HG03457 (cell line): ENCODE results near the gene CYP4F22.
"Not testable (repeated sequence)": the region's sequence is repeated elsewhere in the genome, so short reads cannot be mapped to it uniquely, and the experiment has no call there.

Experiments used
- ATAC-seq: cut with Tn5 transposase; IDR thresholded peaks from one replicate; pipeline ENCODE4 v1.9.1; 2021; ENCODE audit warnings: moderate number of reproducible peaks; ENCODE audit not compliant: unreplicated experiment

Gene CYP4F22

GRCh38 chr19:15508035-15508710 is at the start of gene CYP4F22:
Gene CYP4F22, plus strand, starts transcription at chr19:15508525. Its CDS starts 16,812 bp downstream, at chr19:15525337.
- ATAC-seq = no peak

GRCh38 chr19:15461694-15462093 is 46.6 kb upstream of the CYP4F22 start:
- ATAC-seq = no peak

DNA sequence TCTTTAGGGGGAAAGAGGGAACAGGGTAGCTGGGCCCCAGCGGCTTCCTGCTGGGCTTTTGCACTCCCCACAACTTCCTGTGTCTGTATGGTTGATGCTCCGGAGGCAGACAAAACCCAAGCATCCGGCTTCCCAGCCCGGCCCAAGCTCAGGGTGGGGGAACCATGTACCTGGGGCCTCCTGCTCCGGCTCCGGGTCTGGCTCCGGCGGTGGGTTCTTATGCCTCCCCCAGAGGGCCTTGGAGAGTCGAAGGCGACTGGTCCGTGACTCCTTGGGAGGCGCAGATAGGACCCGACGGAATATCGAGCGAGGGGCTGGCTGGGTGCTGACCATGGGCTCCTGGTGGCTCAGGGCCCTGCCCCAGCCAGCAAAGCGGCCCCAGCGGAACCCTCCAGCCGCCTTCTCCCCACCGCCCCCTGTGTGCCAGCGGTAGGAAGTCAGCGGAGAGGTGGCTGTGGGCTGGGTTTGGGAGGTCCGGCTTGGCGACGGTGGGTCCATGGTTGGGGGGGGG is 44.4 kb upstream of the CYP4F22 start:
- no peak for ATAC-seq

DNA sequence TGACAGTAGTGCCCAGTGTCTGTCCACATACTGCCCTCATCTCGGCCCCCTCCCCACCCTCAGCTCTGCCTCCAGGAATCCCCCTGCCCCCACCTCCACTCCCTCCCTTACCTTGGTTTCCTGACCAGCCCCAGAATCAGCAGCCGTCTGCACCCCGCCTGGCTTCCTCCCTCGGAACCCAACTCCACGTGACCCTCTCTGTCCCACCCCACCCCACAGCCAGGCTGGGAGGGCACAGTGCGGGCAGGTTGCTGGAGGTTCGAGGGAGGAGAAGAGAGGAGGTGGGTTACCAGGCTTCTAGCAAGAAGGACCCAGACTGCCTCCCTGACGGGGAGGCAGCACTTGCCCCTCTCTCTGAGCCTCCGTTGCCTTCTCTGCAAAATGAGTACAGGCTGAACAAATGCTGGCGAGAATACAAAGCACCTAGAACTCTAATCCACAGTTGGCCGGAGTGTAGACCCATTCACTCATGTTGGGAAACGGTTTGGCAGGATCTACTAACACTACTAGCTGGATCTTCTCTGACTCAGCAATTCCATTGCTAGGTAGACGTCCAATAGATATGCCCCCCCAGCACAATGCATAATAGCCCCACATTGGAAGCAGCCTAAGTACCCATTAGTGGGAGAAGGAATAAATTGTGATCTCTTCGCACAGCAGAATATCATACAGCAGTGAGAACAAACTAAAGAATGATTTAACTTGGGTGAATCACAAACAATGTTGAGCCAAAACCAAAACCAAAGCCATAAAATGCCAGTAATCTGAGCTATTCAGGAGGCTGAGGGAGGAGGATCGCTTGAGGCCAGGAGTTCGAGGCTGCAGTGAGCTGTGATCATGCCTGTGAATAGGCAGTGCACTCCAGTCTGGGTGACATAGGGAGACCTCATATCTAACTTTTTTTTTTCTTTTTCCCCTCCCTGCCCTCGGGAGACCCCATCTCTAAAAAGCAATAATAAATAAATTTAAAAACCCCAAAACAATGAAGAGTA is 43.6 kb upstream of the CYP4F22 start, which contains the start of gene RASAL3:
Gene RASAL3 (minus strand): TSS at position 151 of the 992 bp plus-strand sequence. CDS start 186 bp downstream, outside the sequence.
- no peak for ATAC-seq

DNA sequence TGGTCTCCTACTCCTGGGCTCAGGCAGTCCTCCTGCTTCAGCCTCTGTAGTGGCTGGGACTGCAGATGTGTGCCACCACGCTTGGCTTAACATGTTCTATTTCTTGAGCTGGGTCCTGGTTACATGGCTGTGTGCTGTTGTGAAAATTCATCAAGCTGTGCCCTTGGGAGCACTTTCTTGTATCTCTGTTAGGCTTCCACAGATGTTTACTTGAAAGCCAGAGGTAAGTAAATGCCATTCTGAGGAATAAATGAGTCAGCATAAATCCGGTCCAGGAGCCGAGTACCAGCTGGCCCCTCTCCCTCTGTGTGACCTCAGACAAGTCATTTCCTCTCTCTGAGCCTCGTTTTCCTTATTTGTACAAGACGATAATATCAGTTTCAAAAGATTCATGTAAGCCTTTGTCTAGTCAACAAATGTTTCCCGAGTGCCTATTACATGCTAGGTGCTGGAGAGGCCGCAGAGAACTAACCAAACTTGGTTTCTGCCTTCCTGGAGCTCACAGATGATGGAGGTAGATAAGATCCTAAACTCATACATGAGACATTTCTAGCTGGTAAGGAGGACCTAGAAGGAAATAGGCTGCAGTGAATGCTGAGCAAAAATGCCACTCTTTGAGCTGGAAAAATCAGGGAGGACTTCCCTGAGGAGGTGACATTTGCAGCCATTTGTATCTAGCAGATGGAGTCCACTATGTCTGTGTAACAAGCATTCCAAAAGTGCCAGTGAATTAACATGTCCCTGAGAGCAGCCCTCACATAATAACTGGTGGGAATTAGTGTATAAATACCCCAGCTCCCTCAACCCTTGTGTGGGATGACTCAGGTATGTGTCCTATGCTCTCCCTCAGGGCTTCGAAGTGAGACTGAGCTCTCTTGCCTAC is 41.2 kb upstream of the CYP4F22 start:
- no peak for ATAC-seq

GRCh38 chr19:15467734-15468214 is 40.6 kb upstream of the CYP4F22 start:
- no peak for ATAC-seq

DNA sequence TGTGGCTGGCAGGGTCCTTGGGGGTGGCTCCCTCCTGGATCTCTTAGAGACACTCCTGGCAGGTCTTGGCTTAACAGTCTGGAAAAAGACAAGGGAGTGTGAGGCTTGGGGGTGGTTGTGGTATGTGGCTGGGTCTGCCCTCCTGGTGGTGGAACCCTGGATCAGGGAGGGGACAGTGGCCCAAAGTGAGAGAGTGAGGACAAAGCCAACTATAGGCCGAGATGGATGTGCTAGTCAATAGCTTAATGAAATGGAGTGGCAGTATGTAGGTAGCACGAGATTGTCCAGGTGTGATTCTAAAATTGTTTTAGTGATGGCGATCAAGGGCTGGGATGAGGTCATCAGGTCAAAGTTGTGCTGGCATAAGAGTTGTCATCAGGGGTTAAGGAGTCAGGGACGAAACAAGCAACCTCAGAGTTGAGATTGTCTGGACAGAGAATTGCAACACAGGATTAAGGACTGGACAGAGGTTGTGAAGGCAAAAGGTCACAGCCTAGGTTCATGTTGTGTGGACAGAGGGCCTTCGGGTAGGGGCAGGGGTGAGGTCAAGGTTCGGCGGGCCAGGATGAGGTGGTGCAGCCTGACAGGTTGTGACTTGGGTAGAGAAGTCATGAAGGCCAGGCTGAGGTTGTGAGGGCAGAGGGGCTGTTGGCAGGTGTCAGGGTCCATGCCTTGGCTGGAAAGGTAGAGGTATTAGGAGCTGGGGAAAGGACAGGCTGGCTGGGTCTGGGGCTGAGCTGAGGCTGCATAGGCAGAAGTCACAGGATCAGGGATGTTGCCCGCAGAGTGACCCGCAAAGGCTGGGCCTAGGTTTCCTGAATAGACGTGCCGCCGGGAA is 39.4 kb upstream of the CYP4F22 start:
- ATAC-seq = no peak

DNA sequence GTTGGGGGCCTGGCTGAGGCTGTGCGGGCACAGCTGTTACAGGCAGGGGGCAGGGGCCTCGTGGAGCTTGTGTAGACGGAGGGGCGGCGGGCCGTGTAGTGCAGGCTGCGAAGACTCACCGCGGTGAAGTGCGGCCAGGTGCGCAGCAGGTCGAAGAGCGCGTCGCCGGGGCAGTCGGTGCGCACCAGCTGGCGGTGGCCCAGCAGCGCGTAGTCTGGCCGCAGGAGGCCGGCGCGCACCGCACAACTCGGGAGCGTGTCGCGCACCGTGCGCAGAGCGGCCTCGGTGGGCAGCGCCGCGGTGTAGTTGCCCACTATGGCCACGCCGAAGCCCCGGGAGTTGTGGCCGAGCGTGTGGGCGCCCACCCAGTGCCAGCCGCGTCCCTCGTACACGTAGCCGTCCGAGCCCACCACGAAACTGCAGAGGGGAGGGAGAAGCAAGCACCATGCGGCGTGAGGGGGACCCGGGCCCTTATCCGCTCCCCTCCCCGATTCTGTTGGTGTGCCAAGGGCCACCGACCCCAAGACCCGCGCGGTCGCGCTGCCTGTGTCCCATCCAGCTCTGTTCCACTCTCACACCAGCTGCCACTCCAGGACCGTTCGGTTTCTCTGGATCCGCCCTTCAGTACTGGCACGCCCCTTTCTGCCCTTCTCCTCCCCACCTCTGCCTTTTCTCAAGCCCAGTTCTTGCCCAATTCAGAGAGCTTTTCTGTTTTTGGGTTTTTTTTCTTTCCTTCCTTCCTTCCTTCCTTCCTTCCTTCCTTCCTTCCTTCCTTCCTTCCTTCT is 38.6 kb upstream of the CYP4F22 start:
- ATAC-seq = no peak

DNA sequence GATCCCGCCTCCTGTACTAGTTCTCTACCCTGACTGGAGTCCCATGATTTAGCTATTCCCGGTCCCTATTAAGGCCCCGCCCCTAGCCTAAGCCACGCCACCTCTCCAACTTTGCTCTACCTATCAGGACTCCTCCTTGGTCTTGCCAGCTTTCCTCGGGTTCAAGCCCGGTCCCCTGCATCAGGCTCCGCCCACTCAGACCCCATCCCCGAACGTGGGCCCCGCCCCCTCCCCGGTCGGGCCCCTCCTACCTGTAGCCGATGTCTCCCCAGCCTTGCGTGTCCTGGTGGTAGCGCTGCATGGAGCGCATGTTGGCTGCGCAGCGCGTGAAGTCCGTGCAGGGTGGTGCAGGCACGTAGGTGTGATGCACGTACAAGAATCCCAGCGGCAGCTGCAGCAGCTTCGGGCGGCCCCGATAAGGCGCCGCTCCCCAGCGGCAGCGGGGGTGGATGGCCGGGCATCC is 36.7 kb upstream of the CYP4F22 start:
- no peak for ATAC-seq

GRCh38 chr19:15473821-15474220 is 34.5 kb upstream of the CYP4F22 start:
- ATAC-seq = not testable (repeated sequence)

DNA sequence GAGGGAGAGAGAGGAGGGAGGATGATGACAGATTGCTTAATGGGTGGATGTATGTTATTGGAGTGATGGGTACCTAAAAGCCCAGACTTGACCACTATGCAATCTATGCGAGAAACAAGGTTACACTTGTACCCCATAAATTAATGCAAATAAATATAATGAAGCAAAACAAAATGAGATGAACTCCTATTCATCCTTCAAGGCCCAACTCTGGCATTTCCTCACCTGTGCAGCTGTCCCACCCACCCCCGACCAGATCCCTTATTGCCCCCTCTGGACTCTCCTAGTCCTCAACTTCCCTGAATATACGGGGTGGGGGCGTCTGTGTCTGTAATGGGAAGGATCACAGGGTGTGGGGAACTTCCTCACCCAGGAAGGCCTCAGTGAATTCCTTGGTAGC is 33.2 kb upstream of the CYP4F22 start:
- ATAC-seq = no peak

DNA sequence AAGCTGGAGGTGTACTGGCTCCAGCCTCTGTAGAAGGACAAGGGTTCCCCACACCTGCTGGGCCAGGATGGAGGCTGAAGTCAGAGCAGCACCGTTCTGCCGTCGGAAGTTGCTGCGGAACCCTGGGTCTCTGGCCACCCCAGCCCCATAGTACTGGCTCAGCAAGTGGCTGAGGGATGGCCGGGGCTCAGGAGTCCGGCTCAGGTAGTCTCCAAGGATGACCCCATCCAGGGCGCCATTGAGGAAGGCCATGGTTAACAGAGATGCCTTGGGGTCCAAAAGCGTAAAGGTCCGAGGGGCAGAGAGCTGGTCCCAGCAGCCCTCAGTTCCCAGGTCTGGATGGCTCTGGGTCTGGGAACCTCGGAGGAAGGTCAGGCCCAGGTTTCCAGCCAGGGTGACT is 32.7 kb upstream of the CYP4F22 start:
- ATAC-seq = no peak

GRCh38 chr19:15476325-15476724 is 32.0 kb upstream of the CYP4F22 start:
- no peak for ATAC-seq

DNA sequence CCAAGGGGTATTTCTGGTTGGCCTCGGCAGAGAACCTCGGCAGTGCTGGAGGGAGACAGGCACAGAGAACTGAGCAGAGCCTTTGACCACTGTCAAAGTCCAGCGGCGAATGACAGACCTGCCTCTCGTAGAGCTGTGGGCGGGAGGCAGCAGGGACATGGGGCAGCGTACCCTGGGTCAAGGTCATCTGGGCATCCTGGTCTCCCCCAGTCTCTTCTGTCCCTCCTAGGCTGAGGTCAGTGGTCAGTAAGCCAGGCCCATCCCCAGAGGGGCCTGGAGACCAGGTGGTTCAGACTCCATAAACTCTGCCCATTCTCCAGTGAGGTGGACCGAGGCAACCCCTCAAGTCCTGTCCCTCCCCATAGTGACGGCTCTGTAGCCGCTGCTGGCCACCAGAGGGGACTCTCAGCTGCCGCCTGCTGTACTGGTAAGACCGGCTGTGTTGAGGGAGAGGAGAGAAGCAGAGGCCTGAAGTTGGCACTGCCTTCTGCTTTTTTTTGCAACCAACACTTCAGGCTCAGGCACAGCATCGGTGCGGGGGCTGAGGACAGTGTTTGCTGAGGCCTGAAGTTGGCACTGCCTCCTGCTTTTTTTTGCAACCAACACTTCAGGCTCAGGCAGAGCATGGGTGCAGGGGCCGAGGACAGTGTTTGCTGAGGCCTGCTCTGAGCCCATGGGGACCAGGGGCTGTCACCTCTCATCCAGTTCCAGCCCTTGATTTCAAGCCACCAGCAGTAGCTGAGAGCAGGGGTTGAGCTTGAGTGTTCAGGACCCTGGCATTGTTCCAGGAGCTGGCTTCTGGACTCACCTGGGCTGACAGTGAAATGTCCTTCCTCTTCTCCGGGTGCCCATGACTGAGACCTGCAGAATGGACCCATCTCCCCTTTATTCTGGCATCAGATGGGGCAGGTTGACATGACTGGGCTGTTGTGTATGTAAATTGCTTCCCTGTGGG is 28.7 kb upstream of the CYP4F22 start, which contains the start of gene PGLYRP2:
Gene PGLYRP2 (minus strand): TSS at position 111 of the 955 bp plus-strand sequence. CDS start 130 bp downstream, outside the sequence.
- no peak for ATAC-seq

DNA sequence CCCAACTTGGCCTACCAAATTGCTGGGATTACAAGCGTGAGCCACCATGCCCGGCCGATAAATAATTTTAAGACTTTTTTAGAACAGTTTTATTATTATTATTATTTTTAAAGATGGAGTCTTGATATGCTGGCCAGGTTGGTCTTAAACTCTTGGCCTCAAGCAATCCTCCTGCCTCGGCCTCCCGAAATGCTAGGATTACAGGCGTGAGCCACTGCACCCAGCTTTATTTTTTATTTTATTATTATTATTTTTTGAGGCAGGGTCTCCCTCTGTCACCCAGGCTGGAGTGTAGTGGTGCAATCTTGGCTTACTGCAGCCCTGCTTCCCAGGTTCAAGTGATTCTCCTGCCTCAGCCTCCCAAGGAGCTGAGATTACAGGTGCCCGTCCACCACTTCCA is 27.3 kb upstream of the CYP4F22 start:
- not testable (repeated sequence) for ATAC-seq

GRCh38 chr19:15485768-15486167 is 22.6 kb upstream of the CYP4F22 start:
- not testable (repeated sequence) for ATAC-seq

DNA sequence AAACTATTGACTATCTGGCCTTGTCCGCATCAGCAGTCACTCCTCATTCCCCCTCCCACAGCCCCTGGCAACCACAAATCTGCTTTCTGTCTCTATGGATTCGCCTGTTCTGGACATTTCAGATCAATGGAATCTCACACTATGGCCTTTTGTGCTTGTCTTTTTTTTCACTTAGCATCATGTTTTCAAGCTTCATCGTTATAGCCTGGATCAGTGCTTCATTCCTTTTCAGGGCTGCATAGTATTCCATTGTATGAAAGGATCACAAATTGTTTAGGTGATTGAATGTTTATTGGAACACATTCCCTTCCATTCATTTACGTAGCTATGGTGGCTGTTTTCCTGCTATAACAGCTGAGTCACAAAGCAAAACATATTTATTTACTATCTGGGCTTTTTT is 21.3 kb upstream of the CYP4F22 start:
- ATAC-seq = no peak
